SK-N-SH treated with all-trans-retinoic acid at 6 μM for 48 hours (cell line): Measurements from ENCODE around the gene SMYD3.

Experiments
- ATAC-seq: fragments of 200-7000 bp; cut with Tn5 transposase; 3 replicates; pipeline ENCODE4 v1.9.1; 2020; ENCODE audit warnings: mild to moderate bottlenecking, moderate library complexity
- ARNTL ChIP-seq: fragments of 450-650 bp; formaldehyde crosslinking; IDR thresholded peaks from 2 replicates; pipeline ENCODE4 v1.5.0; 2020; ENCODE audit warnings: low read depth, mild to moderate bottlenecking, moderate library complexity, borderline replicate concordance
- CSDC2 ChIP-seq: fragments of 250-450 bp; sonication (Bioruptor Pico); IDR thresholded peaks from 2 replicates; pipeline ENCODE4 v1.5.0; 2020; ENCODE audit warnings: mild to moderate bottlenecking, moderate library complexity
- ESRRG ChIP-seq: fragments of 250-450 bp; sonication (Bioruptor Pico); IDR thresholded peaks from 2 replicates; pipeline ENCODE4 v1.6.1; 2021; ENCODE audit warnings: mild to moderate bottlenecking
- GLIS3 ChIP-seq: fragments of 250-450 bp; sonication (Bioruptor Pico); IDR thresholded peaks from 2 replicates; pipeline ENCODE4 v1.5.0; 2020; ENCODE audit warnings: mild to moderate bottlenecking, moderate library complexity
- ISL1 ChIP-seq: fragments of 250-450 bp; sonication (Bioruptor Pico); IDR thresholded peaks from 2 replicates; pipeline ENCODE4 v2.1.2; 2022; ENCODE audit warnings: mild to moderate bottlenecking, moderate library complexity
- OSR1 ChIP-seq: fragments of 250-450 bp; sonication (Bioruptor Pico); IDR thresholded peaks from 2 replicates; pipeline ENCODE4 v1.8.0; 2022; ENCODE audit warnings: moderate library complexity, mild to moderate bottlenecking, inconsistent platforms
- PPARA ChIP-seq: fragments of 250-450 bp; sonication (Bioruptor Pico); IDR thresholded peaks from 2 replicates; pipeline ENCODE4 v1.5.0; 2020; ENCODE audit warnings: mild to moderate bottlenecking, borderline replicate concordance
- RARB ChIP-seq: fragments of 250-450 bp; sonication (Bioruptor Pico); IDR thresholded peaks from 2 replicates; pipeline ENCODE4 v1.8.0; 2021; ENCODE audit warnings: mild to moderate bottlenecking, moderate library complexity
- SNAI2 ChIP-seq: fragments of 250-450 bp; sonication (Bioruptor Pico); IDR thresholded peaks from 2 replicates; pipeline ENCODE4 v1.5.0; 2020; ENCODE audit warnings: mild to moderate bottlenecking, moderate library complexity
- TOX ChIP-seq: fragments of 250-450 bp; sonication (Bioruptor Pico); IDR thresholded peaks from 2 replicates; pipeline ENCODE4 v1.8.0; 2021; ENCODE audit warnings: mild to moderate bottlenecking, moderate library complexity, borderline replicate concordance
- ZC3H10 ChIP-seq: fragments of 250-450 bp; sonication (Bioruptor Pico); IDR thresholded peaks from 2 replicates; pipeline ENCODE4 v1.5.1; 2021; ENCODE audit warnings: mild to moderate bottlenecking, moderate library complexity
- ZNF565 ChIP-seq: fragments of 450-650 bp; formaldehyde crosslinking; conservative IDR thresholded peaks from 2 replicates; pipeline ENCODE4 v1.5.0; 2020; ENCODE audit warnings: low read depth, mild to moderate bottlenecking, moderate library complexity
- ZNF8 ChIP-seq: fragments of 450-650 bp; formaldehyde crosslinking; IDR thresholded peaks from 2 replicates; pipeline ENCODE4 v1.5.0; 2020; ENCODE audit warnings: mild to moderate bottlenecking, moderate library complexity
- TF ChIP-seq, protein P1 (sequence below): fragments of 250-450 bp; sonication (Bioruptor Pico); IDR thresholded peaks from 2 replicates; pipeline ENCODE4 v1.5.1; 2021; ENCODE audit warnings: mild to moderate bottlenecking, moderate library complexity
- TF ChIP-seq, protein P2 (sequence below): fragments of 250-450 bp; sonication (Bioruptor Pico); IDR thresholded peaks from 2 replicates; pipeline ENCODE4 v1.8.0; 2021; ENCODE audit warnings: low read depth, mild to moderate bottlenecking, moderate library complexity, borderline replicate concordance
- TF ChIP-seq, protein P3 (sequence below): fragments of 250-450 bp; sonication (Bioruptor Pico); IDR thresholded peaks from 2 replicates; pipeline ENCODE4 v1.5.0; 2020; ENCODE audit warnings: mild to moderate bottlenecking, moderate library complexity
- TF ChIP-seq, protein P4 (sequence below): fragments of 250-450 bp; sonication (Bioruptor Pico); IDR thresholded peaks from 2 replicates; pipeline ENCODE4 v1.5.1; 2020; ENCODE audit warnings: low read depth, mild to moderate bottlenecking, moderate library complexity

The SMYD3 gene

DNA sequence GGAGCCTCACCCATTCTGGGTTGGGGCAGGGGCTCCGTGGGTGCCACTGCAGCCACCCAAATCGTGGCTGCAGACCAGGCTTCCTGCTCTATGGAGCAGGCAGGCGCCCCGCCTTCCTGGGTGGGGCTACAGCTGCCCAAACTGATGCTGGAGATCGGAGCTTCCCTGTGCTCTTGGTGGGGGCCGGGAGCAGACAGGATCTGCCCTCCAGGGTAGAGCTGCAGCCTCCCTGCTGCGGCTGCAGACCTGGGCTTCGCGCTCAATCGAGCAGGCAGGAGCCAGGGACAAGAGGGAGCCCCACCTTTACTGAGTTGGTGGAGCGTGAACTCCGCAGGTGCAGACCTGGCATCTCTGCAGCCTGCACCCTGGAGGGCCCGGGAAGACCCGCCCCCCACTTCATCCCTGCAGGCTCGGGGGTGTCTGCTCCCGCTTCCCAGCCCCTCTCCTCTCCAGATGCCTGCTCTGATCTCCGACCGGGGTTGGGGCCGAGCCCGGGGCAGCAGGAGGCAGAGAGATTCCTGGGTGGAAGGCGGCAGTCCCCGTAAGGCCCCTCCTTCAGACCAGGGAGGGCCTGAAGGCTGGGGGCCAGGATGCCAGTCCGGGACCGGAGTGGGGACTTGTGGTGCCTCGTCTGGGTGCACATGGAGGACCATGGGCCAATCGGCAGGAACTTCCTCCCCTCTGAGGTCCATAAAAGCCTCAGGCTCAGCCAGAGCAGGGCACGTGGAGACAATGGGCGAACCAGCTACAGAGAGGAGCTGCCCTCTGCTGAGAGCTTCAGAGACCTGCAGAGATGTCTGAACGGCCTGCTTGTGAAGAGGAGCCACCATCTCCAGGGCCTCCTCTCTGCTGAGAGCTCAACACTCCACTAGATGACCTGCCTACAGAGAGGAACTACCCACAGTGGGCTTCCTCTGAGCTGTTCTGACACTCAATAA, 359.3 kb downstream of the SMYD3 start:
- TF ChIP-seq ZNF8 (no peak), RARB (no peak), SNAI2 (CRISPR knock-in tag) (no peak), TOX (CRISPR knock-in tag) (no peak), ZNF565 (CRISPR knock-in tag) (no peak), ESRRG (no peak), GLIS3 (no peak), ISL1 (CRISPR knock-in tag) (no peak)
- TF ChIP-seq, protein P1, sequence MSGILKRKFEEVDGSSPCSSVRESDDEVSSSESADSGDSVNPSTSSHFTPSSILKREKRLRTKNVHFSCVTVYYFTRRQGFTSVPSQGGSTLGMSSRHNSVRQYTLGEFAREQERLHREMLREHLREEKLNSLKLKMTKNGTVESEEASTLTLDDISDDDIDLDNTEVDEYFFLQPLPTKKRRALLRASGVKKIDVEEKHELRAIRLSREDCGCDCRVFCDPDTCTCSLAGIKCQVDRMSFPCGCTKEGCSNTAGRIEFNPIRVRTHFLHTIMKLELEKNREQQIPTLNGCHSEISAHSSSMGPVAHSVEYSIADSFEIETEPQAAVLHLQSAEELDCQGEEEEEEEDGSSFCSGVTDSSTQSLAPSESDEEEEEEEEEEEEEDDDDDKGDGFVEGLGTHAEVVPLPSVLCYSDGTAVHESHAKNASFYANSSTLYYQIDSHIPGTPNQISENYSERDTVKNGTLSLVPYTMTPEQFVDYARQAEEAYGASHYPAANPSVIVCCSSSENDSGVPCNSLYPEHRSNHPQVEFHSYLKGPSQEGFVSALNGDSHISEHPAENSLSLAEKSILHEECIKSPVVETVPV (CRISPR knock-in tag), result no peak
- TF ChIP-seq, protein P2, sequence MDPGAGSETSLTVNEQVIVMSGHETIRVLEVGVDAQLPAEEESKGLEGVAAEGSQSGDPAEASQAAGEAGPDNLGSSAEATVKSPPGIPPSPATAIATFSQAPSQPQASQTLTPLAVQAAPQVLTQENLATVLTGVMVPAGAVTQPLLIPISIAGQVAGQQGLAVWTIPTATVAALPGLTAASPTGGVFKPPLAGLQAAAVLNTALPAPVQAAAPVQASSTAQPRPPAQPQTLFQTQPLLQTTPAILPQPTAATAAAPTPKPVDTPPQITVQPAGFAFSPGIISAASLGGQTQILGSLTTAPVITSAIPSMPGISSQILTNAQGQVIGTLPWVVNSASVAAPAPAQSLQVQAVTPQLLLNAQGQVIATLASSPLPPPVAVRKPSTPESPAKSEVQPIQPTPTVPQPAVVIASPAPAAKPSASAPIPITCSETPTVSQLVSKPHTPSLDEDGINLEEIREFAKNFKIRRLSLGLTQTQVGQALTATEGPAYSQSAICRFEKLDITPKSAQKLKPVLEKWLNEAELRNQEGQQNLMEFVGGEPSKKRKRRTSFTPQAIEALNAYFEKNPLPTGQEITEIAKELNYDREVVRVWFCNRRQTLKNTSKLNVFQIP (CRISPR knock-in tag), result no peak
- TF ChIP-seq, all 23 proteins: peak for 0
- ATAC-seq, result no peak

DNA sequence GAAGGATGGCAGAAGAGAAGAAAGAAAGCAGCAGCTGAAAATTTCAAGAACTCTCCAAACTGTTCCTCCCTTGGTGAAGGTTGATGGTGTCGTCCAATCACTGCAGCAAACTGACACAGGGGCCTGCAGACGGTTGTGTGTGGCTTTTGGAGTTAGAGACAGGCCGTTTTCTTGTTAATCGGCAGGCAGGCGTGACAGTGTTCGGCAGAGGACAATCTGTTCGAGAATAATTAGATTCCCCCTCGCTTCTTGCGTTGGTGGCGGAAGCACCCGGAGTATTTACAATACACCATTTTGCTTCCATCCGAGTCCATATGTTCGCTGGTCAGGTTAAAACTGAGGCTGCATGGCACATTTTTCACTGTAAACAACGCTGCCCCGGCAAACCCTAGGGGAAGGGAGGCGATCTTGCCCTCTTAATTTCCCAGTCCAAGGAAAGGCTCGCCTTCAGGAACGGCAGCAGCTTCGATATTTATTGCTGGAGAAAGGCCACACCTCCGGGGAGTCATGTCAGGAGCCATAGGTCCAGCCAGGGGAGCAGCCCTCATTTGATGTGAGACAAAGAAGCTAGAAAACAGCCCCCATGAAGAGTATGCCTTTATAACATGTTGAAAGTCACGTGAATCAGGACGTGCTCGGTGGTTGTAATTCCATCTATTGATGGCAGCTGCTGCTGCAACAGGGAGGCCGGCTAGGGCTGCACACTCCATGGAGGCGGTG, 360.1 kb downstream of the SMYD3 start:
- ATAC-seq, result no peak
- TF ChIP-seq OSR1 (CRISPR knock-in tag) (no peak), ESRRG (no peak), CSDC2 (no peak), ISL1 (CRISPR knock-in tag) (no peak), ZNF565 (CRISPR knock-in tag) (no peak), PPARA (CRISPR knock-in tag) (no peak), ZC3H10 (CRISPR knock-in tag) (no peak)
- TF ChIP-seq, protein P2 (CRISPR knock-in tag), result no peak
- TF ChIP-seq, protein P3, sequence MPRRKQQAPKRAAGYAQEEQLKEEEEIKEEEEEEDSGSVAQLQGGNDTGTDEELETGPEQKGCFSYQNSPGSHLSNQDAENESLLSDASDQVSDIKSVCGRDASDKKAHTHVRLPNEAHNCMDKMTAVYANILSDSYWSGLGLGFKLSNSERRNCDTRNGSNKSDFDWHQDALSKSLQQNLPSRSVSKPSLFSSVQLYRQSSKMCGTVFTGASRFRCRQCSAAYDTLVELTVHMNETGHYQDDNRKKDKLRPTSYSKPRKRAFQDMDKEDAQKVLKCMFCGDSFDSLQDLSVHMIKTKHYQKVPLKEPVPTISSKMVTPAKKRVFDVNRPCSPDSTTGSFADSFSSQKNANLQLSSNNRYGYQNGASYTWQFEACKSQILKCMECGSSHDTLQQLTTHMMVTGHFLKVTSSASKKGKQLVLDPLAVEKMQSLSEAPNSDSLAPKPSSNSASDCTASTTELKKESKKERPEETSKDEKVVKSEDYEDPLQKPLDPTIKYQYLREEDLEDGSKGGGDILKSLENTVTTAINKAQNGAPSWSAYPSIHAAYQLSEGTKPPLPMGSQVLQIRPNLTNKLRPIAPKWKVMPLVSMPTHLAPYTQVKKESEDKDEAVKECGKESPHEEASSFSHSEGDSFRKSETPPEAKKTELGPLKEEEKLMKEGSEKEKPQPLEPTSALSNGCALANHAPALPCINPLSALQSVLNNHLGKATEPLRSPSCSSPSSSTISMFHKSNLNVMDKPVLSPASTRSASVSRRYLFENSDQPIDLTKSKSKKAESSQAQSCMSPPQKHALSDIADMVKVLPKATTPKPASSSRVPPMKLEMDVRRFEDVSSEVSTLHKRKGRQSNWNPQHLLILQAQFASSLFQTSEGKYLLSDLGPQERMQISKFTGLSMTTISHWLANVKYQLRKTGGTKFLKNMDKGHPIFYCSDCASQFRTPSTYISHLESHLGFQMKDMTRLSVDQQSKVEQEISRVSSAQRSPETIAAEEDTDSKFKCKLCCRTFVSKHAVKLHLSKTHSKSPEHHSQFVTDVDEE (CRISPR knock-in tag), result no peak

DNA sequence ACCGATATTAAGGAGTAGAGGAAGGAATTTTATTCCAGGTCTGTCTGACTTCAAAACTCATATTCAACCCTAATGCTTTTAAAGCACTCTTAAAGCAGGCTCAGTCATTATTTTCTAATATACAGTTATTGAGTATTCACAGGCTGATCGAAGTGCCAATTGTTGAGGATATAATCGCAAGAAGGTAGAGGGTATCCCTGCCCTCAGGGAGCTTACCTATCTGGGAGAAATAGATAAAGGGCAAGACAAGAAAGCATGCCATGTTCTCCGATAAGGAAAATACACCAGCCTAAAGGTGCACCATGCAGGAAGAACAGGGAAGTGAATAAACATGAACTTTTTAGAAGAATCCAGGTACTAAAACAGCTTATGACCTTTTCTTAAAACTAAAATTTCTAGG, 361.2 kb downstream of the SMYD3 start:
- TF ChIP-seq, protein P4, sequence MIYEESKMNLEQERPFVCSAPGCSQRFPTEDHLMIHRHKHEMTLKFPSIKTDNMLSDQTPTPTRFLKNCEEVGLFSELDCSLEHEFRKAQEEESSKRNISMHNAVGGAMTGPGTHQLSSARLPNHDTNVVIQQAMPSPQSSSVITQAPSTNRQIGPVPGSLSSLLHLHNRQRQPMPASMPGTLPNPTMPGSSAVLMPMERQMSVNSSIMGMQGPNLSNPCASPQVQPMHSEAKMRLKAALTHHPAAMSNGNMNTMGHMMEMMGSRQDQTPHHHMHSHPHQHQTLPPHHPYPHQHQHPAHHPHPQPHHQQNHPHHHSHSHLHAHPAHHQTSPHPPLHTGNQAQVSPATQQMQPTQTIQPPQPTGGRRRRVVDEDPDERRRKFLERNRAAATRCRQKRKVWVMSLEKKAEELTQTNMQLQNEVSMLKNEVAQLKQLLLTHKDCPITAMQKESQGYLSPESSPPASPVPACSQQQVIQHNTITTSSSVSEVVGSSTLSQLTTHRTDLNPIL, result no peak
- no peak for TF ChIP-seq CSDC2
- no peak for TF ChIP-seq TOX (CRISPR knock-in tag)
- TF ChIP-seq PPARA (CRISPR knock-in tag), result no peak
- no peak for TF ChIP-seq ARNTL (CRISPR knock-in tag)
- no peak for TF ChIP-seq OSR1 (CRISPR knock-in tag)
- TF ChIP-seq ISL1 (CRISPR knock-in tag), result no peak
- TF ChIP-seq, protein P2 (CRISPR knock-in tag), result no peak
- TF ChIP-seq GLIS3, result no peak
- TF ChIP-seq, all 23 proteins: peak for 0
- ATAC-seq, result no peak
